K562 (cell line): Measurements from ENCODE around the gene HDHD3. TPM values are rescaled to one million over a fixed set of nuclear protein-coding genes. Genes with fewer than 3 reads are reported as not detected.
A peak's percentile ranks its signal among the peaks of the same experiment; 100 is the strongest.

ENCODE experiments used
- ATAC-seq: fragments of 200-7000 bp; cut with Tn5 transposase; 3 replicates; pipeline ENCODE4 v1.9.1; 2020; ENCODE audit warnings: moderate library complexity
- BruUV-seq: library from RNA; stranded (reverse); fragments of 400-500 nt; replicated peaks from 2 replicates; lab custom pipeline; 2021; lab: Mats Ljungman, UMichigan
- CTCF ChIA-PET: fragments of 300-600 bp; formaldehyde crosslinking; extraction: SDS; loops from one replicate; lab custom pipeline; 2021; ENCODE audit warnings: low intra/inter-chr PET ratio; lab: Yijun Ruan, JAX
- POLR2A ChIA-PET: fragments of 300-600, 350-650 bp; sonication (Branson Sonifier 250); formaldehyde crosslinking; extraction: SDS; loops from one replicate; lab custom pipeline; 2021; ENCODE audit warnings: antibody characterized with exemption, inconsistent platforms; lab: Yijun Ruan, JAX
- DNase-seq, 4 experiments: peaks; one replicate each; pipeline versions ENCODE4 v3.0.0 to v3.0.0-alpha.2; 2011 to 2018; ENCODE audit warnings: low spot score in 3 of 4, mixed read lengths in 3 of 4; ENCODE audit errors: extremely low read depth in 1 of 4
- FAIRE-seq: peaks from 2 replicates; lab custom pipeline; 2011; peaks lifted over from hg19 to GRCh38; lab: Jason Lieb, UNC
- H2AFZ ChIP-seq: 2 replicates; pipeline ENCODE4 v1.6.0; 2011; ENCODE audit warnings: low read depth, low read length, control low read depth, inconsistent platforms
- H3K27ac ChIP-seq: fragments of 200-600 bp; 3 replicates; pipeline ENCODE4 v1.8.0; 2011; ENCODE audit warnings: low read depth, mild to moderate bottlenecking, control low read depth, inconsistent platforms, low read length, moderate library complexity, mixed read lengths; ENCODE audit errors: extremely low read depth
- H3K27me3 ChIP-seq, 2 experiments: fragments of 300-600 bp in 1 of 2; 2 replicates in 1 of 2; 3 replicates in 1 of 2; pipeline versions ENCODE4 v1.6.0 to v1.8.0; 2011; ENCODE audit warnings: inconsistent platforms in 2 of 2, low read length in 2 of 2, mild to moderate bottlenecking in 1 of 2, mixed read lengths in 1 of 2, moderate library complexity in 1 of 2; ENCODE audit not compliant: control insufficient read depth in 2 of 2, insufficient read depth in 2 of 2
- H3K36me3 ChIP-seq: fragments of 300-600 bp; 3 replicates; pipeline ENCODE4 v1.8.0; 2011; ENCODE audit warnings: mild to moderate bottlenecking, low read length, inconsistent platforms; ENCODE audit not compliant: control insufficient read depth, insufficient read depth
- H3K4me1 ChIP-seq, 2 experiments: fragments of 200-600 bp in 1 of 2; replicated peaks in 1 of 2; 2 replicates in 1 of 2; 3 replicates in 1 of 2; pipeline versions ENCODE4 v1.5.1 to v1.8.0; 2011; ENCODE audit warnings: inconsistent platforms in 2 of 2, low read length in 2 of 2, mild to moderate bottlenecking in 1 of 2, mixed read lengths in 1 of 2, moderate library complexity in 1 of 2; ENCODE audit not compliant: control insufficient read depth in 2 of 2, insufficient read depth in 2 of 2
- H3K4me2 ChIP-seq: 2 replicates; pipeline ENCODE4 v1.6.1; 2011; ENCODE audit warnings: low read length, control low read depth, inconsistent platforms, mixed read lengths; ENCODE audit not compliant: insufficient read depth
- H3K4me3 ChIP-seq: fragments of 200-600 bp; sonication (generic), shearing (Covaris generic); 2 replicates; pipeline ENCODE4 v1.5.1; 2016; ENCODE audit warnings: control low read depth, inconsistent platforms
- H3K79me2 ChIP-seq: fragments of 200-600 bp; 3 replicates; pipeline ENCODE4 v1.8.0; 2011; ENCODE audit warnings: low read length, inconsistent platforms; ENCODE audit not compliant: control insufficient read depth, insufficient read depth
- H3K9ac ChIP-seq, 2 experiments: 2 replicates each; pipeline versions ENCODE4 v1.6.0 to v1.6.1; 2011; ENCODE audit warnings: low read depth in 2 of 2, low read length in 2 of 2, control low read depth in 1 of 2, inconsistent platforms in 1 of 2, mild to moderate bottlenecking in 1 of 2, mixed read lengths in 1 of 2; ENCODE audit not compliant: insufficient read depth in 1 of 2
- H3K9me1 ChIP-seq: one replicate; pipeline ENCODE4 v1.6.0; 2011; ENCODE audit warnings: inconsistent platforms, mild to moderate bottlenecking, low read length, moderate library complexity; ENCODE audit not compliant: control insufficient read depth, insufficient read depth
- H3K9me3 ChIP-seq: replicated peaks from 2 replicates; pipeline ENCODE4 v1.5.1; 2011; ENCODE audit warnings: low read depth, low read length, inconsistent platforms; ENCODE audit not compliant: control insufficient read depth, insufficient read depth
- H4K20me1 ChIP-seq: replicated peaks from 2 replicates; pipeline ENCODE4 v1.6.1; 2011; ENCODE audit warnings: low read length, inconsistent platforms, mixed read lengths; ENCODE audit not compliant: control insufficient read depth, insufficient read depth
- ZMIZ1 ChIP-seq, 2 experiments: fragments of 150-350 bp in 1 of 2; IDR thresholded peaks; 2 replicates each; pipeline ENCODE4 v1.6.1; 2012 to 2016; ENCODE audit warnings: low read depth in 2 of 2, low read length in 2 of 2, mild to moderate bottlenecking in 1 of 2, moderate library complexity in 1 of 2
- WGBS: fragments of 100-300 bp; shearing (Covaris generic); methylation state at CpG from one replicate; pipeline ENCODE4 v1.1.6; 2016; ENCODE audit warnings: low coverage, mixed read lengths; ENCODE audit not compliant: insufficient coverage; ENCODE audit errors: missing lambda C conversion rate; 5-methylcytosine and 5-hydroxymethylcytosine counted together
- in situ Hi-C: fragments of 300-500 bp; cut with MboI; formaldehyde crosslinking; loops from 4 replicates; pipeline ENCODE4 v1.15.0; 2018; ENCODE audit warnings: inconsistent platforms, mixed read lengths
- intact Hi-C: fragments of 100-400 bp; cut with micrococcal nuclease; formaldehyde crosslinking; loops from 2 replicates; pipeline ENCODE4 v1.14.2; 2022
- polyA plus RNA-seq, 8 experiments: library from polyadenylated mRNA; depleted of rRNA in 4 of 8; stranded (reverse) in 5 of 8; unstranded in 3 of 8; fragments of >200 nt; fragmentation: Nextera tagmentation in 2 of 8; fragmentation: Illumina TruSeq in 1 of 8; extraction: Ambion mirVana in 2 of 8; extraction: Trizol in 1 of 8; gene quantifications; 2 replicates each; pipeline versions ENCODE4 v1.2.1 to v1.2.3, GENCODE V29; 2011 to 2014; ENCODE audit warnings: inconsistent platforms in 1 of 8, missing spikeins in 1 of 8
- total RNA-seq, 7 experiments: library from RNA; depleted of rRNA in 6 of 7; stranded (reverse); fragments of >200 nt in 6 of 7; fragmentation: Illumina TruSeq in 2 of 7; extraction: Trizol in 2 of 7; gene quantifications; 2 replicates each; pipeline versions ENCODE4 v1.2.1 to v1.2.3, GENCODE V29; 2011 to 2021; ENCODE audit warnings: low replicate concordance in 1 of 7

The HDHD3 gene
- total and polyA plus RNA-seq, 9 of the 15 experiments (the other 6 are each of a cell fraction or from before 2014, with no cell fraction given) = 1.1 to 19.1 (median 10.9) TPM

GRCh38 chr9:113388833-113389232 is 12.0 kb upstream of the HDHD3 start:
- Histone ChIP-seq H3K9ac (peak overlapping the region in 1 of 2 experiments; percentile 68; a peak in 2 of 4 replicates), H2AFZ (no peak overlapping the region), H3K36me3 (peaks cover 36% of the 10 kb centered on the region; the same call in 2 of the 3 replicates), H3K79me2 (no peaks in the 10 kb centered on the region), H3K9me1 (no peaks in the 10 kb centered on the region), H3K4me1 (peaks cover 2 to 8% of the 10 kb centered on the region in 2 experiments; a peak in 3 of 5 replicates), H3K4me2 (no peak overlapping the region), H4K20me1 (no peaks in the 10 kb centered on the region), H3K27me3 (no peaks in the 10 kb centered on the region), H3K9me3 (no peaks in the 10 kb centered on the region), H3K27ac (no peak overlapping the region), H3K4me3 (no peak overlapping the region)
- POLR2A ChIA-PET = interaction anchor here (0.6 kb wide), 1 partner anchor 94 kb away, joined by 3 read pairs; no protein-coding TSS in a partner anchor
- TF ChIP-seq ZMIZ1 (IDR thresholded peaks at IDR 0.05; ENCODE audit: low read depth in 2 of 2, low read length in 2 of 2) = no peak
- BruUV-seq = no TSS peak
- intact Hi-C loops = no loop called here
- FAIRE-seq (no peak), DNase-seq (no peak), ATAC-seq (no peak)
- WGBS = 69% methylated on average over 12 of the region's 13 CpGs
- CTCF ChIA-PET = no interaction called here
- in situ Hi-C loops = no loop called here
